CD14-positive monocyte (primary cell): ENCODE data around the gene DELE1. TPM values are rescaled to one million over a fixed set of nuclear protein-coding genes. Genes with fewer than 3 reads are reported as not detected.
A peak's percentile ranks its signal among the peaks of the same experiment; 100 is the strongest.

Experiments
- DNase-seq, 3 donors: peaks; one replicate each; pipeline ENCODE4 v3.0.0-alpha.2; 2011 to 2022
- H2AFZ ChIP-seq: 2 replicates; pipeline ENCODE4 v1.6.0; 2012; ENCODE audit warnings: mild to moderate bottlenecking, low read depth, low read length, inconsistent platforms; ENCODE audit not compliant: insufficient read depth, poor library complexity, severe bottlenecking
- H3K27ac ChIP-seq, 2 donors: 1 replicate in 1 of 2; 2 replicates in 1 of 2; pipeline ENCODE4 v1.5.1; 2012 to 2013; ENCODE audit warnings: low read length in 2 of 2, control low read depth in 1 of 2, inconsistent platforms in 1 of 2, low read depth in 1 of 2, mild to moderate bottlenecking in 1 of 2
- H3K27me3 ChIP-seq, 2 donors: one replicate each; pipeline versions ENCODE4 v1.6.0 to v1.6.1; 2011 to 2013; ENCODE audit warnings: low read length in 2 of 2; ENCODE audit not compliant: control insufficient read depth in 2 of 2, insufficient read depth in 2 of 2
- H3K36me3 ChIP-seq, 2 donors: replicated peaks in 1 of 2; 1 replicate in 1 of 2; 2 replicates in 1 of 2; pipeline versions ENCODE4 v1.5.1 to v1.6.1; 2012 to 2013; ENCODE audit warnings: low read length in 2 of 2, control low read depth in 1 of 2, inconsistent platforms in 1 of 2, mild to moderate bottlenecking in 1 of 2; ENCODE audit not compliant: insufficient read depth in 2 of 2, control insufficient read depth in 1 of 2
- H3K4me1 ChIP-seq, 2 donors: 1 replicate in 1 of 2; 2 replicates in 1 of 2; pipeline versions ENCODE4 v1.5.1 to v1.6.1; 2012 to 2013; ENCODE audit warnings: low read length in 2 of 2, control low read depth in 1 of 2, inconsistent platforms in 1 of 2, mild to moderate bottlenecking in 1 of 2, moderate library complexity in 1 of 2; ENCODE audit not compliant: insufficient read depth in 2 of 2, control insufficient read depth in 1 of 2
- H3K4me2 ChIP-seq: replicated peaks from 2 replicates; pipeline ENCODE3; 2012; ENCODE audit warnings: low read length, moderate library complexity, mild to moderate bottlenecking; ENCODE audit not compliant: poor library complexity, severe bottlenecking; ENCODE audit errors: extremely low read depth
- H3K4me3 ChIP-seq, 3 experiments: fragments of 200-600 bp in 1 of 3; sonication (generic) in 1 of 3; replicated peaks in 1 of 3; 1 replicate in 2 of 3; 2 replicates in 1 of 3; pipeline ENCODE4 v1.5.1; 2011 to 2013; ENCODE audit warnings: low read length in 3 of 3, mild to moderate bottlenecking in 3 of 3, control low read depth in 2 of 3, low read depth in 2 of 3, inconsistent platforms in 1 of 3, moderate library complexity in 1 of 3
- H3K79me2 ChIP-seq: 2 replicates; pipeline ENCODE4 v1.6.0; 2012; ENCODE audit warnings: mild to moderate bottlenecking, control low read depth, inconsistent platforms, low read length, moderate library complexity; ENCODE audit not compliant: insufficient read depth
- H3K9ac ChIP-seq: 2 replicates; pipeline ENCODE4 v1.6.0; 2017; ENCODE audit warnings: low read length, mild to moderate bottlenecking; ENCODE audit not compliant: insufficient read depth, poor library complexity, severe bottlenecking
- H3K9me3 ChIP-seq, 2 donors: replicated peaks in 1 of 2; 1 replicate in 1 of 2; 2 replicates in 1 of 2; pipeline versions ENCODE4 v1.5.1 to v1.6.1; 2012 to 2013; ENCODE audit warnings: low read length in 2 of 2, control low read depth in 1 of 2; ENCODE audit not compliant: control insufficient read depth in 1 of 2, insufficient read depth in 1 of 2
- H4K20me1 ChIP-seq: 2 replicates; pipeline ENCODE4 v1.6.0; 2012; ENCODE audit warnings: mild to moderate bottlenecking, low read length, control low read depth, moderate library complexity; ENCODE audit not compliant: insufficient read depth
- H3K27ac Mint-ChIP-seq, 7 donors: one replicate each; pipeline ENCODE4 v1.8.0; 2020; ENCODE audit warnings: mild to moderate bottlenecking in 7 of 7, mixed read lengths in 7 of 7, moderate library complexity in 6 of 7, inconsistent platforms in 2 of 7
- H3K27me3 Mint-ChIP-seq, 3 donors: one replicate each; pipeline ENCODE4 v1.8.0; 2021 to 2022; ENCODE audit warnings: low read depth in 3 of 3, mild to moderate bottlenecking in 3 of 3, mixed read lengths in 3 of 3, moderate library complexity in 3 of 3, inconsistent platforms in 1 of 3
- H3K36me3 Mint-ChIP-seq, 2 donors: one replicate each; pipeline ENCODE4 v1.8.0; 2020; ENCODE audit warnings: mixed read lengths in 2 of 2, inconsistent platforms in 1 of 2, mild to moderate bottlenecking in 1 of 2
- H3K4me1 Mint-ChIP-seq: one replicate; pipeline ENCODE4 v1.8.0; 2020; ENCODE audit warnings: mild to moderate bottlenecking, mixed read lengths
- H3K4me3 Mint-ChIP-seq, 2 donors: one replicate each; pipeline ENCODE4 v1.8.0; 2020; ENCODE audit warnings: mild to moderate bottlenecking in 2 of 2, mixed read lengths in 2 of 2, moderate library complexity in 1 of 2
- H3K9me3 Mint-ChIP-seq, 7 donors: one replicate each; pipeline ENCODE4 v1.8.0; 2020 to 2022; ENCODE audit warnings: mixed read lengths in 7 of 7, mild to moderate bottlenecking in 6 of 7, moderate library complexity in 6 of 7, inconsistent platforms in 2 of 7
- CTCF ChIP-seq: fragments of 200-600 bp; IDR thresholded peaks from one replicate; pipeline ENCODE4 v1.8.0; 2022; ENCODE audit warnings: antibody characterized with exemption, mild to moderate bottlenecking
- WGBS: methylation state at CpG from one replicate; pipeline ENCODE4 v1.1.5; 2013; ENCODE audit warnings: missing lambda C conversion rate; ENCODE audit not compliant: insufficient coverage; 5-methylcytosine and 5-hydroxymethylcytosine counted together
- intact Hi-C, 2 donors: fragments of 100-400 bp; cut with micrococcal nuclease; formaldehyde crosslinking; loops; one replicate each; pipeline versions ENCODE4 v1.15.0 to v1.15.1; 2023
- polyA plus RNA-seq, 3 donors: library from polyadenylated mRNA; depleted of rRNA in 1 of 3; unstranded in 2 of 3; stranded (reverse) in 1 of 3; fragments of 300-500 nt in 2 of 3; fragments of >200 nt in 1 of 3; fragmentation: Illumina TruSeq in 2 of 3; gene quantifications; 1 replicate in 2 of 3; 2 replicates in 1 of 3; pipeline ENCODE4 v1.2.3, GENCODE V29; 2012 to 2021

The DELE1 gene
- polyA plus RNA-seq, 3 donors = 47.3 to 140 (median 49.6) TPM

DNA sequence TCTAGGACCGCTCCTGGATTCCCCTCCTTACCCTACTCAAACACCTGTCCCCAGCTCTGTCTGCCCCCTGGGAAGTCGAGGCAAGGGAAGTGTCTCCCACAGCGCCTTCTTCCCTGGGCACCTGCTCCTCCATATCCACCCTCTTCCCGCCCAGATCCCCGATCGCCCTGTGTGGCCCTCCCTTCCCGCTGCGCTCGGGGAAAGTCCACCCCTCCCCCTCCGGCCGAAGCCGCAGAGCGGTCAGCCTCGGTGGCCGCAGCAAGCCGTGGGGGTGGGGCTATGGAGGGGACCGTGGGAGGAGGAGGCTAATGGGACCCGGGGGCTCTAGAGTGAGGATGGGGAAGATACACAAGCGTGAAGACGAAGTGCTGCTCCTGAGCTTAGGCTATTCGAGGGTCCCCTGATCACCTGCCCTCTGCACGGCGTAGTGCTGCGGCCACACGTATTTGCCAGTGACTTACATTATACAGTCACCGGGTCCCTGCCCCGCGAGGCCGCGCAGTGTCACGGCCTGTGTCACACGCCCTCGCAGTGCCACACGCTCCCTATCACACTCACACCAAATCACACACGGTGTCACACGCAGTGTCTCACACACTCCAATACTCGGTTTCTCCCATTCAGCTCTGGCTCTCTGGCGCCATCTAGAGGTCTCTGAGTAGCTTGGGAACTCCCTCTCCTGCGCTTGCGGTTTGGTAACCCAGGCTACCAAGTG lies 44.8 kb upstream of the DELE1 start:
- H3K9ac ChIP-seq = no peak overlapping the region
- no peaks in the 10 kb centered on the region for H3K79me2 ChIP-seq
- H2AFZ ChIP-seq = peak overlapping the region; percentile 35
- peaks cover 12 to 18% of the 10 kb centered on the region in 2 donors for H3K4me1 ChIP-seq
- H3K4me3 Mint-ChIP-seq = peak overlapping the region; percentile 72 to 98
- H3K9me3 Mint-ChIP-seq = peaks cover 0 to 30% (median 12%) of the 10 kb centered on the region in 7 donors
- H3K36me3 ChIP-seq = no peaks in the 10 kb centered on the region
- H3K36me3 Mint-ChIP-seq = peaks cover 0 to 12% of the 10 kb centered on the region in 2 donors
- intact Hi-C loops = loop anchor here in 1 of 2 donors (5.0 kb wide), 1 partner anchor 177 kb away; no protein-coding TSS in a partner anchor
- peaks cover 2 to 52% of the 10 kb centered on the region in 2 donors for H3K9me3 ChIP-seq
- peaks cover 88 to 97% (median 93%) of the 10 kb centered on the region in 3 donors for H3K27me3 Mint-ChIP-seq
- H3K27ac Mint-ChIP-seq = peak overlapping the region in 1 of 7 donors; percentile 73
- peaks cover 25% of the 10 kb centered on the region for H3K4me1 Mint-ChIP-seq
- DNase-seq = peak; percentile 84 to 92 (median 89)
- peak; percentile 98 for TF ChIP-seq CTCF
- no peak overlapping the region for H3K27ac ChIP-seq
- WGBS = under 1% methylated on average over 28 of the region's 40 CpGs
- peak overlapping the region in 1 of 3 experiments; percentile 58 for H3K4me3 ChIP-seq
- H4K20me1 ChIP-seq = peaks cover 4% of the 10 kb centered on the region
- H3K4me2 ChIP-seq = peak overlapping the region; percentile 62
- H3K27me3 ChIP-seq = peaks cover 74 to 92% of the 10 kb centered on the region in 2 donors

DNA sequence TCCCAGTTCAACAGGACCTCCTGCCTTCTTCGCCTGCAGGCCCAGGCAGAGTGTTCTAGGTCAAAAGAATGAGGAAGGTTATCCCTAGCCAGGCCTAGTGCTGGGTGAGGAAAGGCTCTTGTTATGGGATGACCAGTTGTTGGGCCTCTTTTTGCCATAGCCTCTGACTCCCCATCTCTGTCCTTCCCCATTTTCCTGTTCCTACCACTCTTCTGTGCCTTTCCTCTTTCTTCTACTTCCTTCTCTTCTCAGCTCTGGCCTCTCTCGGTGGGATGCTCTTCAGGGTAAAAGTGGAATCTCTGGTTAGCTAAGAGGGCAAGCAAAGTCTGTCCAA lies 44.3 kb upstream of the DELE1 start:
- peak overlapping the region; percentile 62 for H3K4me2 ChIP-seq
- peaks cover 0 to 13% of the 10 kb centered on the region in 2 donors for H3K36me3 Mint-ChIP-seq
- H4K20me1 ChIP-seq = peaks cover 4% of the 10 kb centered on the region
- peak overlapping the region in 4 of 7 donors; percentile 10 to 47 (median 26) for H3K27ac Mint-ChIP-seq
- H3K27me3 Mint-ChIP-seq = peaks cover 88 to 97% (median 93%) of the 10 kb centered on the region in 3 donors
- H3K9me3 Mint-ChIP-seq = peaks cover 0 to 31% (median 12%) of the 10 kb centered on the region in 7 donors
- H3K4me1 ChIP-seq = peaks cover 12 to 18% of the 10 kb centered on the region in 2 donors
- TF ChIP-seq CTCF = peak; percentile 71
- H2AFZ ChIP-seq = no peak overlapping the region
- H3K27me3 ChIP-seq = peaks cover 74 to 92% of the 10 kb centered on the region in 2 donors
- peak overlapping the region in 1 of 3 experiments; percentile 58 for H3K4me3 ChIP-seq
- intact Hi-C loops = loop anchor here in 1 of 2 donors (5.0 kb wide), 1 partner anchor 177 kb away; no protein-coding TSS in a partner anchor
- WGBS = 0% methylated on average over 1 of the region's 2 CpGs
- H3K27ac ChIP-seq = no peak overlapping the region
- DNase-seq = no peak
- peaks cover 25% of the 10 kb centered on the region for H3K4me1 Mint-ChIP-seq
- peaks cover 2 to 52% of the 10 kb centered on the region in 2 donors for H3K9me3 ChIP-seq
- H3K79me2 ChIP-seq = no peaks in the 10 kb centered on the region
- peak overlapping the region; percentile 72 to 98 for H3K4me3 Mint-ChIP-seq
- no peaks in the 10 kb centered on the region for H3K36me3 ChIP-seq
- H3K9ac ChIP-seq = no peak overlapping the region
